HG03025 (cell line): ENCODE results near the gene CUL4A.
A peak's percentile ranks its signal among the peaks of the same experiment; 100 is the strongest.

Source experiments
- ATAC-seq: cut with Tn5 transposase; IDR thresholded peaks from one replicate; pipeline ENCODE4 v1.9.1; 2021; ENCODE audit warnings: mild to moderate bottlenecking, moderate library complexity; ENCODE audit not compliant: unreplicated experiment, low FRiP score

Gene CUL4A

DNA sequence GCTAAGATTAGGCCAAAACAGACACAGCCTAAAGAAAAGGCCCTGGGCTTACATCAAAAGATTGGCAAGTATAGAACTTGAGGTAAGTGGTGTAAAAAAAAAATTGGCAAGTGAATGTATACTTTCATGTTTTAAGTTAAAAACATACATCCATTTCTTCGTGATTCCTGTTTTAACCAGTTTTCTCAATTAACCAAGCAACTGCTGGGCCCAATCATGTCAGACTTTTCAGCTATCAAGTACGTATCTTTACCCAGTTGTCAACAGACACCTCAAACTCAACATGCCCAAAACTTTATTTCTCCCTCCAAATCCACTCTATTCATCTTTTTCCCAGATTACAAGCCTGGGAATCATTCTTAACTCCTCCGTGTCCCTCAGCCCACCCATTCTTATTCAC is 2.0 kb upstream of the CUL4A start:
- ATAC-seq, result no peak

- peak; percentile 4 for ATAC-seq
Measured at GRCh38 chr13:113207890-113208420, 1.5 kb upstream of the CUL4A start.

DNA sequence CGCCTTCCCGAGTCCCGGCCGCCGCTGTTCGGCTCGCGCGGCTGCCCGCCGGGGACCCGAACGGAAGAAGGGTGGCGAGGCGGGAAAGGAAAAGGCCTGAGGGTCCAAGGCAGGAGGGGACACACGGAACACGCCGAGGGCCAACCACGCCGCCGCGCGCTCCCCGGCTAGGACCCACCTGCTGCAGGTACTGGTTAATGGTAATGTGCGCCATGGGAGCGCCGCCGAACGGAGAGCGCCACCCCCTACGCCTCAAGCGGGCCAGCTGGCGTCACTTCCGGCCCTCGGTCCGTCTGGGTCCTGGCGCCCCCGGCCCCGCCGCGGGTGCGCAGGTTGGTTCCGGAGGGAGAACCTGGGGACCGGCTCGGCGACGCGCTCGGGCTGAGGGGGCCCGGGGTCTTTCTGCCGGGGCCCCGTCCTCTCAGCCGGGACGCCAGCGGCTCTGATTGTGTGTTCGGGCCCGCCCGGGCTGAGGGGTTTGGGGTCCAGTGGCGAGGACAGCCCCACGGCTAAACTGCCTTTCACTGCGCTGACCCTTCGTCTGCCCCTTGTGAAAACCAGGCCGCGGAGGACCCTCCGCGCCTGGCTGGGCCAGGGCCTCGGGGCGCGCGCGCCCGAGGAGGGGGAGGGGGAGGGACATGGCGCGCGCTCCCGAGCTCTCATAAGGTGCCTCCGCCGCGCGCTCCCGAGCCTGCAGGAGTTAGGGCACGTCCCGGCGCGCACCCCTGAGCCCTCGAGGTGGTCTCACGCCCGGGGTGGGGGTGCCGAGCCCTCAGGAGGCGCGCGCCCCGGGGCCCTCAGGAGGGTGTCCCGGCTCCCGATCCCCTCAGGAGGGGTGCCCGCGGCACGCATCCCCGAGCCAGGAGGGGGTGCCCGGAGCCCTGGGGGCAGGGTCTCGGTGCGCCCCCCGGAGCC is 735 bp upstream of the CUL4A start, which contains the start of gene PCID2:
TSS of gene PCID2 (minus strand) at position 249 of the 915 bp plus-strand sequence. CDS start at position 214, 35 bp downstream.
- ATAC-seq, result peak; percentile 73

DNA sequence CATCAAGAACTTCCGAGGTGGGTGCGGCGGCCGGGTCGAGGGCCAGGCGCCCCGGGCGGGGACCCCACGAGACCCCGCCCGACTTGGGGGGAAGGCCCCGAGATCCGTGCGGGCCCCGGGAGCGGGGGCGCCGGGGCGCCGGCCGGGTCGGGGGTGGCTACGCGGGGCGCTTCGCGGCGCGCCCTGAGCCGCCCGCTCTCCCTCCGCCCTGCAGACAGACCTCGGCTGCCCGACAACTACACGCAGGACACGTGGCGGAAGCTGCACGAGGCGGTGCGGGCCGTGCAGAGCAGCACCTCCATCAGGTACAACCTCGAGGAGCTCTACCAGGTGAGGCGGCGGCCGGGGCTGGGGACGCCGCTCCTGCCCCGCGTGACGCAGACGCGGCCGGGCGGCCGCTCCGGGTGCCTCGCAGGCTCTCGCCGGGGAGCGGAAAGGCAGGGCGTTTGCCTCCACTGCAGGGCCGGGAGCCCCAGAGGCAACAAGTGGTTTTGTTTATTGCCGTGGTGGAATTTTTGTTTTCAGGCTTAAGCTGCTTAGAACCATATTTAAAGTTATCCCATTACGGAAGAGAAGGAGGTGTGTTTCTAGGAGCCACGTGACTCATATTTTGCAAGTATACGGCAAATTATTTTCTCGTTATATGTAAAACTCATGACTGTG is 477 bp downstream of the CUL4A start:
- ATAC-seq, result peak; percentile 30

GRCh38 chr13:113210833-113211232 is 1.4 kb downstream of the CUL4A start:
- ATAC-seq, result no peak

- no peak for ATAC-seq
Measured at GRCh38 chr13:113211774-113212173, 2.4 kb downstream of the CUL4A start.

- ATAC-seq, result no peak
Measured at GRCh38 chr13:113216254-113217048, 7.0 kb downstream of the CUL4A start.

DNA sequence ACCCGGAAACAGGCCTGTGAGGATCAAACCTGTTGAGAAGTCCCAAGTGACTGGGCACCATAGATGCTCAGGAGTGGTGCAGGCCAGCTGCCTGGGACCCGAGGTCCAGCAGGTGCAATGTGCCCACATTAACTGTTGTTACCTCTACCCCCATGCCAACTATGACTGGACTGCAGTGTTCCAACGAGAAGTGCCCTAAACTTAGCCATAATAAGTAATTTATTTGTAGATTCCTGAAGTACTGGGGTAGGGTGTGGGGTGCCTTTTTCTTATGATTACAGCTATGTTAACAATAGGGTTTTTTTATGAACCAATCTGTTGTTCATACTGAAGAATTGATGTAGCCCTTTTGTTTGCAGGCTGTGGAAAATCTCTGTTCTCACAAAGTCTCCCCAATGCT is 9.2 kb downstream of the CUL4A start:
- no peak for ATAC-seq

DNA sequence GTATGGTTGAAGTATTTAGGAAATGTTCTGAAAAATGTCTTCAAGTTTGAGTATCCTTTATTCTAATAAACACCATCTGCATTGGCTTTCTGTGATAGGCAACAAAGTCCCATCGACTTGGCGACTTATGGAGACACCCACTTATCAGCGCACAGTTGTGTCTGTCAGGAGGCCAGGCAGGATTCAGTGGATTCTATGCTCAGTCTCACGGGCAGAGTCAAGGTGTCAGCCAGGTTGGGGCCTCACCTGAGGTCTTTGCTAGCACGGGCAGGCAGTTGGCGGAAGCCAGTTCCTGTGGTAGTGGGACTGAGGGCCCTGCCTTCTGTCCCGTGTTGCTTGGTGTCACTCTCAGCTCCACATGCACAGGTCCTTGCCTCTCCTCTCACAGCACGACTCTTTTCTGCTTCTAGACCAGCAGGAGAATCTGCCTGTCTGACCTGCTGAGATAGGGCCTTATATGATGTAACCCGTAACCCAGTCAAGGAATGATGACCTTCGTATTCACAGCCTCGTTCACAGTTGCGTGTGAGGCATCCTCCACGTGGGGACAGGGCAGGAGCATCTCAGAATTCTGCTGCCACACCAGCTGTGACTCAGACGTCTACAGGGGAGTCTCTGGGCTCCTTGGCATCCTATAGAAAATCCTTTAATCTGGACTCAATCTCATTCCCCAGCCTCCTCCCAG is 10.0 kb downstream of the CUL4A start:
- ATAC-seq, result no peak

DNA sequence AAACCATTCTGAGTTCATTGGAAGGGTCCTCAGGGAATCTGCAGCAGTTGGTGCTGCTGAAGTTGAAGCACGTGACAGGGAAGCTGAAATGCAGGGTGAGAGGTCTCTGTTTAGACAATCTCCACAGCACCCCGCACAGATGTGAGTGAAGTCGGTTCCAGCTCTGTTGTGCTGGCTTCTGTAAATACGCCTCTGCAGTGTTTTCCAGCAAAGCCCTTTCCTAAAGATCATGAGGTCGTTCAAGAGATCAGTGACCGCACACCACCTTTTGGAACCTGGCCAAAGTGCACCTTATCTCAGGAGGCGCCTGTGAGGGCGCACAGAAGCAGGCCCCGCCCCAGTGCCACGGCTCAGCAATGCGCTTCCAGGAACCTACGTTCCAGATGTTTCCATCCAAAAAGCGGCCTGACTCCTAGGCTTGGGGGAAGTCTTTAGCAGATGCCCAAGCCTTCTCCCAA is 10.8 kb downstream of the CUL4A start:
- no peak for ATAC-seq

DNA sequence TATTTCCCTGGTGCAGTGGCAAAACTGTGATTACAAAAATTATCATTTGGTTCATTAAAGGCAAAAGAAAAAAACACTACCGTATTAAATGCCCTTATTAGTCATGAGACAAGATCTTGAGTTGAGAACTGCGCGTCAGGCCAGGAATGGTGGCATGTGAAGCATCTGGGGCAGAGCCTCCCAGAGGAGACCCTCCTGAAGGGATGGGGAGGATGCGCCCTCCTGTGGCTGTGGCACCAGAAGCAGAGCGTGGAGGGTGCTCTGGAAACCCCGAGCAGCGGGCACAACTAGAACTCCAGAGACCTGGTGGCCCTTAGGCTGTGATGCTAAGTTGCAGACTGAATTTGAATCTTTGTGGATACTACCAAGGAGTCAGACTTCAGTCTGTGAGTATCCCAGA is 11.5 kb downstream of the CUL4A start:
- no peak for ATAC-seq

GRCh38 chr13:113223070-113223469 is 13.7 kb downstream of the CUL4A start:
- no peak for ATAC-seq

- no peak for ATAC-seq
Measured at GRCh38 chr13:113224486-113224885, 15.1 kb downstream of the CUL4A start.

DNA sequence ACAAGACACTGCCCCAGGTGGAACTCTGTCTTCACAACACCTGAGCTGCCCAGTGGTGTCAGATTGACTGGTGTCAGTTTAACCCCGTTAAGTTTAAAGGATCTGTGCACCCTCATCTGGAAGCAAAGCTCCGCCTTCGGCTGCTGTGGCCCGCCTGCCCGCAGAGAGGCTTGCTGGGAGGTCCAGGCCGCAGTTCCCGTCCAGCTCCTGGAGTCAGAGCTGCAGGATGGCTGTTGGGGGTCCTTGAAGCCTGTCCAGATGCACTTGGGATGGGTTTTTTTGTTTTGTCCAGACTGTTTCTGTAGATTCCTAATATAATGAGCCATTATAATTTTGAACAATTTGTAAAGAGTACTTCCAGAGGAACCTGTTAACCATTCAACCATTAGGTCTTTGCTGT is 16.1 kb downstream of the CUL4A start:
- ATAC-seq, result no peak

DNA sequence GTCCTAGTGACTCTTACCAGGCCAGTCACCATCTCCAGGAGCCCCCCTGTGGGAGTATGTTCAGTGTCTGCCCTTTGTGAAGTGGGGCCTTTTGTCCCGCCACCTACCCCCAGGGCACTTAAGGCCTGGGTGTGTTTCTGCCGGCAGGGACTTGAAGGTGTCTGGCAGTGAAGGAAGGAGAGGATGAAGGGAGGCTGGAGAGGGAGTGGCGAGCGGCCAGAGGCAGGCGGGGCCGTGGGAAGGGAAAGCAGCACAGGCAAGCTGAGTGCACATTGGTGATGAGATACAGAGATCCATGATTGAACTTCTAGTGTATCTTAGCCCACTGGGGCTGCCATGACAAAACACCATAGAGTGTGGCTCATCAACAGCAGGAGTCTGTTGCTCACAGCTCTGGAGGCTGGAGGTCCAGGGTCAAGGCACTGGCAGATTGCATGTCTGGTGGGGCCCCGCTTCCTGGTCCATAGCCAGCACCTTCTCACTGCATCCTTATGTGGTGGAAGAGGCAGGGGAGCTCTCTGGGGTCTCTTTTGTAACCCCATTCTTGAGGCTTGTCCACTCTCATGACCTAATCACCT is 17.5 kb downstream of the CUL4A start:
- ATAC-seq, result no peak

DNA sequence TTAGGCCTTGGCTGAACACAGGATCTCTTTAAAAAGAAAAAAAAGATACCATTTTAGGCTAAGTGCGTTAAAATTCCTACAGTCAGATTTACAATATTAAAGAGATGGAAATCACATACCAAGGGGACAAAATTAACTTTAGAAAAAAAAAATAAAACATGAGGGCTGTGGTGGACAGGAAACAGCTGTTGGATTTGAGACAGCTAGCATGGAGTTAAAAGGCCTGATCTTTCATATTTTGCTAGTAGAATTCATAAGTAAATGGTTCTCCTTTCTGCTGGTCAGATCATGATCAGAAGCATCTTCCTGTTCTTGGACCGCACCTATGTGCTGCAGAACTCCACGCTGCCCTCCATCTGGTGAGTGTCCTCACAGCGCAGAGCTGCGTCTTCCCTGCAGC is 19.7 kb downstream of the CUL4A start:
- ATAC-seq, result no peak

DNA sequence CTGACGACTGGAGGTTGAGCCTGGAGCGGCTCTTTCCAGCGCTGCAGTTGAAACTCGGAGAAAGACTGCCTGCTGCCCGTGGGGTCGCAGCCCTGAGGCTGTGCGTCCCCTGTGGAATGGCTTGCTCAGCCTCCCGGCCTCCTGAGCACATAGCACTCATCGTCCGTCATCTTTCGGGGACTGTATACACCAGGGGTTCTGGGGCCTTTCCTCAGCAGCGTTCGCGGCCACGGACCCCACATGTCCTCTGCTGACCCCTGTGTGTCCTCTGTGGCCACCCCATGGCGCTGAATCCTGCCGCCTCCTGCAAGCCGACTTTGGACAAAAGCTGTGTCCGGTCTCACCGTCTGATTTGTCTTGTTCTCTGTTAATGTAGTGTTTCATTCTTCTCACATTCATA is 20.4 kb downstream of the CUL4A start:
- ATAC-seq, result no peak

GRCh38 chr13:113231306-113232207 is 22.1 kb downstream of the CUL4A start:
- no peak for ATAC-seq
